Measurements from ENCODE around the gene OCSTAMP.
A peak's percentile ranks its signal among the peaks of the same experiment; 100 is the strongest.

The OCSTAMP gene, protein sequence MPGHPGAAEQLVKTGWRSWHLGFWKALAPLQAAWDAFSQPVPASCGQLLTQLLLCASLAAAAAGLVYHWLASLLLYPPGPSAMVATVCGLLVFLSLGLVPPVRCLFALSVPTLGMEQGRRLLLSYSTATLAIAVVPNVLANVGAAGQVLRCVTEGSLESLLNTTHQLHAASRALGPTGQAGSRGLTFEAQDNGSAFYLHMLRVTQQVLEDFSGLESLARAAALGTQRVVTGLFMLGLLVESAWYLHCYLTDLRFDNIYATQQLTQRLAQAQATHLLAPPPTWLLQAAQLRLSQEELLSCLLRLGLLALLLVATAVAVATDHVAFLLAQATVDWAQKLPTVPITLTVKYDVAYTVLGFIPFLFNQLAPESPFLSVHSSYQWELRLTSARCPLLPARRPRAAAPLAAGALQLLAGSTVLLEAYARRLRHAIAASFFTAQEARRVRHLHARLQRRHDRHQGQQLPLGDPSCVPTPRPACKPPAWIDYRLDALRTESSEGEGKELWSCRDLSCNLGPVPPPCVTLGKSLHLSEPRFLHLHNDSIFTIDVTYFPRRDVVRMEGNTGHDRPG

DNA sequence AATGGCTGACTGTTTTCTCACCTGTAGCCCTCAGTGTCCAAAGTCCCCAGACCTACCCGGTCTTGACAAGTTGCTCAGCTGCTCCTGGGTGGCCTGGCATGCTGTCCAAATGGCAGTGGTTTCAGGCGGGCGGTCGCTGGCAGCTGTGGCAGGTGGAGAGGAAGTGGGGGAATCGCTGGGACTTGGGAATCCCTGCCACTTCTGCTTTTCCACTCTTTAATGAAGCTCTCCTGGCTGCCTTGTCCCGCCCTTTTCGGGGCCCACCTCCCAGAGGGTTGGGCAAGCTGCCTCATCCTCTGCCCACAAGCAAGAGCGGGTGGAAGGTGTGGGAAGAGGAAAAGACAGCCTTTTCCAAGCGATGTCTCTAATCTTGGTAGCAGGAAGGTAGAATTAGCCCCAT lies at the start of gene OCSTAMP:
Gene OCSTAMP (minus strand): TSS at position 194 of the 400 bp plus-strand sequence. CDS start 94 bp downstream, at position 100.
- TF ChIP-seq GATA3 (IDR thresholded peaks at IDR 0.05; ENCODE audit: low read depth, low read length) (no peak), GATA2 (IDR thresholded peaks at IDR 0.05; ENCODE audit: low read depth, low read length) (no peak)

DNA sequence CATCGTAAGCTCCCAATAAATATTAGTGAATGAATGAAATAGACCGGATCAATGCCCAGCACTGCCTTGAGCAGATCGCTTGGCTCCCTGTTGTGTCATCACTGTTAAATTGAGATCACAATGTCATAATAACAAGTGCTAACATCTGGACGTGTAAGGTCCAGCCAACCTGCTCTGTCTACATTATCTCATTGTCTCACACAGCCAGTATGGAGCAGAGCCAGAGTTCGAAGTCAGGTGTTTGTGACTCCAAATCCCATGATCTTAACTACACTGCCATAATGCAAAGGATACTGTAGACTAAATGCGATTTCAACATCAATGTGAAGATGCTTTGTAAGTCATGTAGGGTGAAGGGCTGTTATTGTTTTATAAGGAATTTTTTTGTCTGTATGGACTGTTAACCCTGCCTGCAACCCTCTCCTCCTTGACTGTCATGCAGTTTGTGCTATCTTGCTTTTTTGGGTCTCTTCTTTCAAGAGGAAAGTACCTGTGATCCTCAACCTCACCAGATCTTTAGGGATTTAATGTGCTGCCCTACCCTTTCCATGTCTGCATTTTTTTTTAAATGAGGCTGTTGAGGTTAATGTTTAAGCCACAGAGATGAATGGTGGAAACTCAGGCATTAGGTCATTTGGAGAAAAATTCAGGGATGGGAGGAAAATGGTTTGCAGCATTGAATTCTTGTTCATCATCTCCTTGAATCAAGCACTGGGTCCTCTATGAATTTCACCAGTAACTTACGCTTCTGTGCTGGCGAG lies 49.0 kb upstream of the OCSTAMP start:
- TF ChIP-seq GATA2 (IDR thresholded peaks at IDR 0.05; ENCODE audit: low read depth, low read length) (no peak), GATA3 (IDR thresholded peaks at IDR 0.05; ENCODE audit: low read depth, low read length) (no peak)

DNA sequence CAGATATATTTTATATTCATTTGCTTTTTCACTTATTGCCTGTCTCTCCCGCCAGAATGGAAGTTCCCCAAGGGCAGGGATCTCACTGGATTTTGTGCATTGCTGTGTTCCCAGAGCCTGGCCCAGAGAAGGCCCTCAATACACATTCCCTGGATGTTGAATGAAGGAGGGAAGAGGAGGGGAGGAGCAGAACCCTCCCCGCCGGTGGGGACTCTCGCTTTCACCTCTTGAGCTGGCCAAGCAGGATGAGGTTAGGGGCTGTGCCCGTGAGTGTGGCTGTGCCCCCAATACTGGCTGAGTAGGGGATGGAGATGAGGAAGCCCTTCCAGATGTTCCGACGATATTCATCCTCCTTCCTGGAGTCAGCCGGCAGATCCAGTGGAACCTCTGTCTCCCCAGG lies 45.5 kb upstream of the OCSTAMP start:
- TF ChIP-seq GATA3 (IDR thresholded peaks at IDR 0.05; ENCODE audit: low read depth, low read length): no peak

DNA sequence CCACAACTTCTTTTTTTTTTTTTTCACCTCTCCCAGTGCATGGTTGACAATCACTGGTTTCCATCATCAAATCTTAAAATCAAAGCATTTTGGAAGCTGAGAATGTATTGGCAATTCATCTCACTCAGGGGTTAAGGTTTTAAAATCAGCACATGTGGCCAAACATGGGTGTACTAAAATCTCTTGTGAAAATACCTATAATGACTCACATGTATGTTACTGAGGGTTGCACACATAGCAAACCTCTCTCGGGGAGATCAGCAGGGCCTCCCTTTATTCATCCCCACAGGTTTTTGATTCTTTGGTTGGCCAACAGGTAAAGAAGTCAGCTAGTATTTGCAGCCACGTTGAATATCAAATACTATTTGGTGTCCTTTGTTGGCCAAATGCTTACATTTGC lies 44.3 kb upstream of the OCSTAMP start:
- TF ChIP-seq GATA2 (IDR thresholded peaks at IDR 0.05; ENCODE audit: low read depth, low read length) (no peak), GATA3 (IDR thresholded peaks at IDR 0.05; ENCODE audit: low read depth, low read length) (no peak)

DNA sequence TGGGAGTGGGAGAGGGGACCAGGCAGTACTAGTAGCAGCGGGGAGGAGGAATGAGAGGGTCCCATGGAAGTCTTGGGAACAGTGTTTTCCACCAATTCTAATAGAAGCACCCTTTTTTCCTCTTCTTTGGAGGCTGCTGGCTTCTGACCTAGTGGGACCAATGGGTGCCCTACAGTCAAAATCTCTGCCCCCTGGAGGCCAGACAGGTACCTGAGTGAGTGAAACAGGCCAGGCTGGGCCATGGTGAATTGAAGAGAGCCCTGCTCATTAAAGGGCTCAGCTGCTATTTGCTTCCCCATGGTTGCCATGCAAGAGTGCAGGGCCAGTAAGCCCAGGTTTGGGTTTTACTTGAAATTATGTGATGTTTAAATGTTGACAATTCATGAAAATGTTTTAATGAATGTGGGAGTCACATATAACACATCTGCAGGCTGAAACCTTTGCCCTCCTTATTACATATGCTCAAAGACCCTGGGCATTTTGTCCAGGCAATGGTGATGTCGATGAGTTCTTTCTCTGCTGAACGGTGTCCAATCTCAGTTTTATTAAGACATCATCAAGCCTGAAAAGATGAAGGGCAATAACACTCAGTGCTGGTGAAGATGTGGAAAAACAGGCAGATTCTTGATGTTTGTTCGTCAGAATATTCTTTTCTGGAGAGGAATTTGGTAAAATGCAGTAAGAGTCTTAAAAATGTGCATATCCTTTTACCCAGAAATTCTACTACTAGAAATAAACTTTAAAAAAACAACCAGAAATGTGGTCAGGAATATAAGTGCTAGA lies 42.3 kb upstream of the OCSTAMP start:
- TF ChIP-seq GATA2 (IDR thresholded peaks at IDR 0.05; ENCODE audit: low read depth, low read length) (no peak), GATA3 (IDR thresholded peaks at IDR 0.05; ENCODE audit: low read depth, low read length) (no peak)

DNA sequence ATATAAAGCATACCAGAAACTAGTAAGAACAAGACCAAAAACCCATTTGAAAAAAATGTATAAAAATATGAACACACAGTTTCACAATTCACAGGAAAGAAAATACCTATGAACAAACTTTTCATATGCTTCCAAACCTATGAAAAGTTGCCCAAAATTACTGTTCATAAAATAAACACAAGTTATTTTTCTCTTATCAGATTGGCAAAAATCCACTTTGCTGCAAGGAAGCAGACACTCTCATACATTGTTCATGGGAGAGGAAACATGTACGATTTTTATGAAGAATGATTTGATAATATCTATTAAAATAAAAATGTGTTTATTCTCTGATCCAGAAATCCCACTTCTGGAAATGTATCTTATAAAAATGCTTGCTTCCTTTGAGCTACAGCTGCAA lies 40.0 kb upstream of the OCSTAMP start:
- TF ChIP-seq GATA2 (IDR thresholded peaks at IDR 0.05; ENCODE audit: low read depth, low read length): no peak
- TF ChIP-seq GATA3 (IDR thresholded peaks at IDR 0.05; ENCODE audit: low read depth, low read length): peak; percentile 68

DNA sequence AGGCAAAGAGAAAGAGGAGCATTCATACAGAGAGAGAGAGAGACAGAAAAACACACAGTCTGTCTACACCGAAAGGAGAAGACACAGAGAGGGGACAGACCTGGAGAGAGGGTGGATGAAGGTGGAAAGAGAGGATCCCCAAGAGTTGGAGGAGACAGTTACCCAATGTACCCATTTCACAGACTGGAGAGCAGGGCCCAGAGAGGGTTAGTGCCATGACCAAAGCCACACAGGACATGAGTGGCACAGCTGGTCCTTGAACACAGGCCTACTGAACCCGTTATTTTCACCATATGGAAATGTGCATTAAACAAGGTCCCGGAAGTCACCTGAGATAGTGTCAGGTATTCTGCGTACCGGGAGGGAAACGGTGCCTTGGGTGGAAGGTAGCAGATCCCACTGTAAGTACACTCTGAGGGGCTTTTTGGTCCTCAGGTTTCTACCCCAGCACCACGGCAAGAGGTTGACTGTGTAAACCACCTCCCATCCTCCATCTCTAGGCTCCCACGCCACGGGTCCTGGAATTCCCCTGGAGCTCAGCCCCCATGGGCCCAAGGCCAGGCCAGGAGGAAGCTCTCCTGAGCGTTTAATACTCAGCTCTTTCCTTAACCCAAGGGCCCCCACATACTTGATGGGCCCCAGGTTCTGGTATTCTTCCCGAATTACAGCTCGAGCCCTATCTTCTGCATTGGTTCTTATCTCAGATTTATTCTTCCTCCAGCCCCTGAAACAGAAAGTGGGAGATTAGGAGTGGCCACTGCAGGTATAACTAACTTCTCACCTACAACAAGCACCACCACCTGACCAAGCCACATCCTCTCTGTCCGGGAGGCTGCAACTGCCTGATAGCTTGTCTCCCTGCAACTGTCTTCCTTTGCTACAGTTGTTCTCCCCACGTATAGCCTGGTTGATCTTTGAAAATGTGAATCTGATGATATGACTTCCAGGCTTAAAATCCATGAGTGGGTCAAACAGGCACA lies 38.4 kb upstream of the OCSTAMP start:
- no peak for TF ChIP-seq GATA3 (IDR thresholded peaks at IDR 0.05; ENCODE audit: low read depth, low read length)
- TF ChIP-seq GATA2 (IDR thresholded peaks at IDR 0.05; ENCODE audit: low read depth, low read length): no peak

DNA sequence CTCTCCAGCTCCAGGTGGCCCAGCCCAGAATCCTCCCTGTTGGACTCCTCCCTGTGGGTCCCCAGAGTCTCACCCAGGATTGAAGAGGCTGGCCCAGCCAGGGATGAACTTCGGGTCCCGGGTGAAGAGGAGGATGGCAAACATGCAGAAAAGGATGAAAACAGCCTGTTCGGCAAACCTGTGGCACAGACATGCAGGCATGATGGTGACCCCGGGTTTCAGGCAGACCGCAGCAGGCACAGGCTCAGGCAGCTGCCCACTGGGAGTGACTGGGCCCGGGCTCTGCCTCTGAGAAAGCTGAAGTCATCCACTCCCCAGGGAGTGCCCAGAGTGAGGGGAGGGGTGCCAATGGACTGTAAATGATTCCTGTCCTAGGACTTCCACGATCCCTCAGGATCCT lies 37.5 kb upstream of the OCSTAMP start:
- TF ChIP-seq GATA3 (IDR thresholded peaks at IDR 0.05; ENCODE audit: low read depth, low read length) (no peak), GATA2 (IDR thresholded peaks at IDR 0.05; ENCODE audit: low read depth, low read length) (no peak)

DNA sequence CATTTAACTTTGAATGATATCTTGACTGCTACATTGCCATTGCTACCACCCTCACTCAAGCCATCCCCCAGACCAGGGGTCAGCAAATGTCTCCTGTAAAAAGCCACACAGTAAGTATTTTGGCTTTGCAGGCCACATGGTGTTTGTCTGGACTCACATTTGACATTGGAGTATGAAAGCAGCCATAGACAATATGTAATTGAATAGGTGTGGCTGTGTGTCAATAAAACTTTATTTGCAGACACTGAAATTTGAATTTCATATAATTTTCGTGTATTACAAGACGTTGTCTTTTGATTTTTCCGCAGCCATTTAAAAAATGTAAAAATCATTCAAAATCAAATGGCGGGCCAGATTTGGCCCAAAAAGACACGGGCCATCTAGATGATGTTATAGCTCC lies 36.3 kb upstream of the OCSTAMP start:
- TF ChIP-seq GATA2 (IDR thresholded peaks at IDR 0.05; ENCODE audit: low read depth, low read length) (no peak), GATA3 (IDR thresholded peaks at IDR 0.05; ENCODE audit: low read depth, low read length) (no peak)

DNA sequence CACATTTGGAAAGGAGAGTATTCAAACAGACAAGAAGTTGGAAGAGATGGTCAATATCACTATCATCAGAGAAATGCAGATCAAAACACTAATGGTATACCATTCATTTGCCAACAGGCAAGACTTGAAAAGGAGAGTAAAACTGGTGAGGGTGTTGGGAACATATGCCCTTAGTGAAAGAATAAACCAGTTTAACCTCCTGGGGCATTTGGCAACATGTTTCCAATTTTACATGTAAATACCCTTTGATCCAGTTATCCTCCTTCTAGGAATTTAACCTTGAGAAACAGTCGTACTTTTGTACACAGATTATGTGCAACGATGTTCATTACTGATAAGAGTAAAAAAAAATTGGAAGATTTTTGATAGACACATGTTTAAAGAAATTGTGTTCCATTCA lies 34.1 kb upstream of the OCSTAMP start:
- no peak for TF ChIP-seq GATA2 (IDR thresholded peaks at IDR 0.05; ENCODE audit: low read depth, low read length)
- no peak for TF ChIP-seq GATA3 (IDR thresholded peaks at IDR 0.05; ENCODE audit: low read depth, low read length)

DNA sequence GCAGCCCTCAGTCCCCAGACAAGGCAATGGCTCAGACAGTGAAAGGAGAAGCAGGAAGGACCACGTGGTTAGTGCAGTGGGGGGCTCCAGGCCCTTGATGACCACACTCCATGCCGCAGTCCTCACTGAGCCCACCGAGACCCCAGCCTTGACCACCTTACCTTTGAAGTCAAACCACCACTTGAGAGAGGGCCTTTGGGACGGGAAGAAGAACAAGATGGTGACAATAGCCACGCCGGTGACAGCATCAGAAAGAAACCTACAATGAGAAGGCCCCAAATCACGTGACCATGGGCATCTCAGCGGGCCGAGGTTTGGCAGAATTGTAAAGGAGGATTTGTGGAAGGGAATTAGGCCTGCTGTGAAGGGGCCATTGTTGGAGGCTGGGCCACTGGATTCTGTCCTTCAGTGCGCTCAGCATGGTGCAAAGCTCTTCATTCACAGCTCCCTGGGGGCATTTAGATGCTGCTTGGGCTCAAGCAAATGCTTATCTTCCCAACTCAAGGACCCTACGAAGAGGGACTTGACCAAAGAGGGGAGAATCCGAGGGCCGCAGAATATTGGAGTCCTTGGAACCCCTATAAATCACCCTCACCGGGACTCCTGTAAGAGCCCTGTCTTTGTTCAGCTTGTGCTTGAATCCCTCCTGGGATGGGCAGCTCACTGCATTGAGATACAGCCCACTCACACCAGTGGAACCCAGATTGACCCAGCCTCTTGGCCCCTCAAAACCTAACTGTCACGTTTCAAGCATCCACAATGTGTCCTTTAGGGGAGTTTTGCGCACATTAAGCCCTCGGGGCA lies 33.2 kb upstream of the OCSTAMP start:
- TF ChIP-seq GATA3 (IDR thresholded peaks at IDR 0.05; ENCODE audit: low read depth, low read length) (no peak), GATA2 (IDR thresholded peaks at IDR 0.05; ENCODE audit: low read depth, low read length) (no peak)

DNA sequence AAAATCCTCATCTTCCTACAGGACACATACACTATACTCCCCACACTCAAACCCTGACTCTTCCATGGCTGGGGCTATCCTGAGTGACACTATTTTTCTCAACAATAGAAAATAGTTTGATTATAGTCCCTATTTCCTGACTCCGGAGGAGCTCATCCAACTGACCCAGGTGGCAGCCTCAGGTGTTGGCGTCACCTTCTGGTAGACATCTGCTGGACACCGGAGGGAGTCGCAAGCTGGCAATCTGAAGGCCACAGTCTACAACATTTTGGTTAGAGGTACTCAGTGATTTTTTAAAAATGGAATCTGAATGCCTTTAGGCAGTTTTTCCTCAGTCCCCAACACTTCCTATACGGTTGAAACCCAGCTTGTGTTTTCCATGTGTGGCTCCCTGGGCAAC lies 32.2 kb upstream of the OCSTAMP start:
- TF ChIP-seq GATA2 (IDR thresholded peaks at IDR 0.05; ENCODE audit: low read depth, low read length): no peak

All from SH-SY5Y (cell line).